HG02938 (cell line): Measurements from ENCODE around the gene ITGAE.
"Not testable (repeated sequence)": the region's sequence is repeated elsewhere in the genome, so short reads cannot be mapped to it uniquely, and the experiment has no call there.

Source experiments
- ATAC-seq: cut with Tn5 transposase; IDR thresholded peaks from one replicate; pipeline ENCODE4 v1.9.1; 2021; ENCODE audit warnings: mild to moderate bottlenecking, moderate library complexity; ENCODE audit not compliant: unreplicated experiment

The ITGAE gene

DNA sequence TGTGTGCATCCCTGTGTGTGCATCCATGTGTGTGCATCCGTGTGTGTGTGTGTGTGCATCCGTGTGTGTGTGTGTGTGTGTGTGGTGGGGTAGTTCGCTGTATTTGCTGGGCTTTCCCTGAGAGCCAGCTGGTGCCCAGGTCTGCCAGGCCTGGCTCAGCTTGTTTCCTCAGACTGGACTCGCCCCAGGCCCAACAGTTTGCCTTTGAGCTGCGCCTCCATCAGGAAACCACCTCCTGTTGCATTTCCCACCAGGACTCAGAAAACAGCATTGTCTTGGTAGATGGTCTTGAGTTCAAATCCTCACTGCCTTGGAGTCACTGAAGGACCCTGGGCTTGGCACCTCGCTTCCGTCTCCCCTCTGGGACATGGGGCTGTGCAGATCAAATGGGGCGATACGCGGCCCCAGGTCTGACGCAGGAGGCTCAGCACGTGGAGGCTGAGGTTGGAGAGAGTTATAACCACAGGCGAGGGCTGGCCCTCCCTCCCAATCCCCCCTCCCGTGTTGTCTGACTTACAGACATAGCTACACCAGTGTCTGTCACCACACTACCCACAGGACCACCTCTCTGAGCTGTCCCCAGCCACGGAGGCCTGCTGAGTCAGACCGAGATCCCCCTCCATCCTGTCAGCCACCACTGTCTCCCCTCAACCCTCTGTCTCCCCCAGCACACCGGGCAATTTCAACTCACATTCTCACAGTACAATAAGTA lies 4.7 kb downstream of the ITGAE start:
- peak; percentile 87 for ATAC-seq

- no peak for ATAC-seq
Measured at GRCh38 chr17:3795390-3796102, 5.4 kb downstream of the ITGAE start.

DNA sequence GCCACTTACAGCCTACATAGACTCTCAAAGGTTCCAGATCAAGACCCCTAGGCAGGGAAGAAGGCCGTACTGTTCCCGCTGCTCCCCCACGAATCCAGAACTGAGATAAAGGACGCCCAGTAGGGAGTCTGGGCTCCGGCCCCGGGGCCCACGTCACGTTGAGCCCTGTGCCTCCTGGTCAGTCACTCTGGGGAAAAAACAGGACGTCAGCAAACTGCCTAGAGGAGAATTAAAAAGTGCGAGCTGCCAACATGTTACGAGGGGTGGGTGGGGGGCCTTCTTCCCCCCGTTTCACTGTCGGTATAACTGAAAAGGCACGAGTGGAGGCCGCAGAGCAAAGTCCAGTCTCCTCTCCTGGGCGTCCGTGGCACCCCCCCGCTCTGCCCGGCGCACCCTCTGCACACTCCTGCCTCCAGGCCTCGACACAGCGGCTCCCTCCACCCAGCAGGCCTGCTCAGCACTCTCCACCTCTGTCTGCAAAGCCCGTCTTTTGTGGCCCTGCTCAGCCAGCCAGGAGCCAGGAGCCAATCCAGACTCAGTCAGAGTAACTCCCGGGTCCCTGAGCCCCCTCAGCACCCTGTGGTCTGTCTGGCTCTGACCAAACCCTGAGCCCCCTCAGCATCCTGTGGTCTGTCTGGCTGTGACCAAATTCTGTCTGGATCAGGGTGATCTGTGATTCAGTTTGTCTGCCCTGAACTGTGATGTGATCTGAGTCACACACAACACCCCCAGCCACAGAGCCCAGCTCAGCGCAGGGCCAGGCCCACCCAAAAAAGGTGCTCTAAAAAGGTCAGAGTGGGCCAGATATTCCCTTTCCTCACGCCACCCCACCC lies 6.2 kb downstream of the ITGAE start:
- no peak for ATAC-seq

- not testable (repeated sequence) for ATAC-seq
Measured at GRCh38 chr17:3794152-3794551, 6.8 kb downstream of the ITGAE start.

DNA sequence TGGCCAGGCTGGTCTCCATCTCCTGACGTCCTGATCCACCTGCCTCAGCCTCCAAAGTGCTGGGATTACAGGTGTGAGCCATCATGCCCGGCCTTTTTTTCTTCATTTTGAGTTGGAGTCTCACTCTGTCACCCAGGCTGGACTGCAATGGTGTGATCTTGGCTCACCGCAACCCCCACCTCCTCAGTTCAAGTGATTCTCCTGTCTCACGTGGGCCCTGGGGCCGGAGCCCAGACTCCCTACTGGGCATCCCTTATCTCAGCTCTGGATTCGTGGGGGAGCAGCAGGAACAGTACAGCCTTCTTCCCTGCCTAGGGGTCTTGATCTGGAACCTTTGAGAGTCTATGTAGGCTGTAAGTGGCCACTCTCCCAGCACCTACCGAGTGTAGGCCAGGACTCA lies 7.7 kb downstream of the ITGAE start:
- ATAC-seq = not testable (repeated sequence)

DNA sequence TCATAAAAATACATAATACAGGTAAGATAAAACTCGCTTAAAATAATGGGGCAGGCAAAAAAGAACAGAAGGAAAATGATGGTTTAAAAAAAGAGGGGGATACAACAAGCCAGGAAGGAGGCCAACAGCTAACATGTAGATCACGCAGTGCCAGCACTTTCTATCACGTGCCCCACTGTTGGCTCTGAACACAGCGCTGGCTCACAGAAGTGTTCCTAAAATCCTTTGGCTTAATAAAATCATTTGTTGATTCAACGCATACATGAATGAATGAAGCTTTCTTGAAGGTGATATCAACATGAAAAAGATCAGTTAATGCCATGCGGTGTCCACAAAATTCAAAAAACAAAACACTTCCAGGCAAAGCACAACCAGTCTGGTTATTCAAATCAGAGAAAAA lies 8.5 kb downstream of the ITGAE start:
- ATAC-seq = no peak

- ATAC-seq = no peak
Measured at GRCh38 chr17:3788200-3788599, 12.8 kb downstream of the ITGAE start.

GRCh38 chr17:3785323-3785722 lies 15.7 kb downstream of the ITGAE start:
- ATAC-seq = not testable (repeated sequence)

GRCh38 chr17:3782751-3783150 lies 18.2 kb downstream of the ITGAE start:
- ATAC-seq = no peak

DNA sequence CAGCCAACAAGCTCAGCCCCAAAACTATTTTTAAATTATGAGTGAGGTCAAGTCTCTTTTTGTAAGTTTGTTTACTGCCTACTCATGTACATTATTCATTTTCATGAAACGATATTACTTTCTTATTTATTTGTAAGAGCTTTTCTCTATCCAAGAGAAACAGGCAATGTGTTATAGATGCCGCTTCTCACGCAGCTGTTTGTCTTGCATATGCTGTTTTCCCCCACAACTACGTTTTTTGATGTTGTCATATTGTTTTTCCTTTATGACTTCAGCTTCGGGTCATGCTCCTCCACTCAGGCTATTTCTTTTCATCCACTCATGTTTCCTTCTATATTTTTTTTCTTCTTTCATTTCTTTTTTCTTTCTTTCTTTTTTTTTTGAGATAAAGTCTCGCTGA lies 20.0 kb downstream of the ITGAE start:
- no peak for ATAC-seq

DNA sequence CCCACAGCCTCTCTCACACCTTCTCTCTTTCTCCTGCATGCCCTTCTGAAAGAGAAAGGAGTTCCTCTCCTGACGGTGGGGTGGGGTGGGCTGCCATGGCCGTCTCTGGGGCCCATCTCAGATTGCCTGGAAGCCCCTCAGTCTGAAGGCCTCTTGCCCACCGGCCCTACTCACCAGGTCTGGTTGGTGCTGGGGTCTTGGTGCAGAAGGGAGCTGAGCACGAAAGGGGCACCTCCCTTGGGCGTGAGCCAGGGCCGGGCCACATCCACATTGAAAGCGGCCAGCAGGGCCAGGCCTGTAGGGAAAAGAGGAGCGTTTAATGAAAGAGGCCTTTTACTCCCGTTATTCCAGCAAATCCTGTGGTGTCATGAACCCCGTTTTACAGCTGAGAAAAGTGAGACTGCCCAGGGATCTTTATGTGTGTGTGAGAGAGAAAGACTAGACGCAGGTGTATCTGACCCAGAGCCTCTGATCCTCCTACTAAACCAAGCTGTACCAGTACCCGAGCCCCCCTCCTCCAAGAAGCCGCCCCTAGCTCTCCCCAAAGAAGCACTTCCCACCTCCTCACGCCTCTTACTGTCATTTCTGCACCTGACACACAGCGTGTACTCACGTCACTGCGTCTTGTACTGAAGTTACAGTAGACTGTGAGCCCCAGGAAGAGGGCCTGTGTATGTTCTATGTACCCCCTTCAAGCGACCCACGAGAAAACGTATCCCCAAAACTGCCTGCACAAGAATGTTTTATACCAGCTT lies 23.4 kb downstream of the ITGAE start:
- ATAC-seq = no peak

- no peak for ATAC-seq
Measured at GRCh38 chr17:3773966-3774365, 27.0 kb downstream of the ITGAE start.

DNA sequence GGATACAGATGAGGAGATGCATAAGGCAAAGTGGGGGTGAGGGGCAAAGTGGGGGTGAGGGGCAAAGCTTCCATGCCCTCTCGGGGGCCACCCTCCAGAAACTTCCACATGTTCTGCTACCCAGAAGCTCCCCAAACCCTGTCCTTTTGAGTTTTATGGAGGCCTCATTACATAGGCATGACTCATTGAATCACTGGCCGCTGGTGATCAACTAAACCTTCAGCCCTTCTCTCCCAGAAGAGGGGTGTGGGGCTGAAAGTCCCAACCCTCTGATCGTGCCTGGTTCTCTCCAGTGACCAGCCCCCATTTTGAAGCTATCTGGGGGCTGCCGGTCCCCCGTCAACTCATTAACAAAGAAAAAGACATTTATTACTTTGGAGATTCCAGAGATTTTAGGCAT lies 27.5 kb downstream of the ITGAE start:
- ATAC-seq = no peak

GRCh38 chr17:3772764-3773163 lies 28.2 kb downstream of the ITGAE start:
- no peak for ATAC-seq

DNA sequence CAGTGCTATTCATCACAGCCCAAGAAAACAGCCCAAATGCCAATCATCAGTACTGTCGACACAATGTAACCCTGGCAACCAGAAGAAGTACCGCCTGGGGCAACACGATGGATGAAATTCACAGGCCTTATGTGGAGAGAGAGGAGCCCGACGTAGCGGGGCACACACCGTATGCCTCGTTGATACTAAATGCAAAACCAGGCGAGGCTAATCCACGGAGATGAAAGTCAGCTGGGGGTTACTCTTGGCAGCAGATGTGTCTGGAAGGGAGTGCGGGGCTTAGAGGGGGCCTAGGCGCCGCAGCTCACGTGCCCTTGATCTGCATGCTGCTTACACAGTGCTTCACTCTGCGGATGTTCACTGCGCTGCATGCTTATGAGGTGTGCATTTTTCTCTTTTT lies 29.8 kb downstream of the ITGAE start:
- no peak for ATAC-seq

GRCh38 chr17:3770466-3770865 lies 30.5 kb downstream of the ITGAE start:
- ATAC-seq = no peak

DNA sequence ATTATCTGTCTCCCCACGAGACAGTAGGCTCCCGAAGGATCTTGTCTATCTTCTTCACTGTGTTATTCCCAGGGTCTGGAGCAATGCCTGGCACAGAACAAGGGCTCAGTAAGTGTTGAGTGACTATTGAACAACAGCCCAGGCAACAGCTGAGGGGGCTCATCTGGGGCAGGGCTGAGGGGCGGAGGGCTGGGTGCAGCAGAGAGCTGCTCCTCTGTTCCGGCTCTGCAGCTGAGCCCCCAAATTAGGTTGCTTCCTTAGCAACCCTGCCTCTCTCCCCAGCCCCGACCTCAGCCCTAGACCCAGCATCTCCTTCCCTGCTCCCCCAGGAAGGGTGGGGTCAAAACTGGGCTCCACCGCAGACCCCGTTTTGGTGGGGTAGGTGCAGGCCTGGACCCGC lies 32.2 kb downstream of the ITGAE start:
- no peak for ATAC-seq

DNA sequence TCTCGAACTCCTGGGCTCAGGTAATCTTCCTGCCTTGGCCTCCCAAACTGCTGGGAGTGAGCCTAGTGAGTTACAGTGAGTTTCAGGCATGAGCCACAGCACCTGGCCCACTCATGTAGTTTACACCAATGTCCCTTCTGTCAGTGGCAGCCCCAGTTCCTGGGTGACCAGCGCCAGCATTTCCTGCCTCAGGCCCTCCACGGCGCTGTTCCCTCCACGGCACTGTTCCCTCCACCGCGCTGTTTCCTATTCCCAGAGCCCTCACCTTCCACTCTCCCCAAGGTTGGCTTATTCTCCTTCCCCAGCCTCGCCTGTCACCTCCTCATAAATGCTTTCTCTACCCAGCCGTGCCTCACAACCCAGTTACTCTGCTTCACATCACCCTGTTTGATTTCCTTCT lies 32.6 kb downstream of the ITGAE start:
- ATAC-seq = no peak

DNA sequence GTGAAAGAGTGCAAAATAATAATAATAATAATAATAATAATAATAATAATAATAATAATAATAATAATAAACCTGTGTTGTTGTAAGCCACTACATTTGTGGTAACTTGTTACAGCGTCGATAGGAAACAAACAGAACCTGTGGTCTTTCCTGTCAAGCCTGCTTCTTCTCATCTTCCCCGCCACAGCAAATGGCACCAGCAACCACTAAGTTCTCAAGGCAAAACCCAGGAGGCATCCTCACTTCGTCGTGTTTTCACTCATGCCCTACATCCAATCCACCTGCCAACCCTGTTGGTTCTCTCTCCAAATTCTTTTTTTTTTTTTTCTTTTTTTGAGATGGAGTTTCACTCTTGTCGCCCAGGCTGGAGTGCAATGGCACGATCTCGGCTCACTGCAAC lies 34.2 kb downstream of the ITGAE start:
- no peak for ATAC-seq

GRCh38 chr17:3765981-3766380 lies 35.0 kb downstream of the ITGAE start:
- ATAC-seq = no peak

GRCh38 chr17:3763777-3764170 lies 37.2 kb downstream of the ITGAE start:
- no peak for ATAC-seq
